MM.1S (cell line): ENCODE results near the gene ST13.

Experiments used
- DNase-seq: peaks from one replicate; pipeline ENCODE4 v3.0.0-alpha.2; 2015
- H2AFZ ChIP-seq: fragments of 300-600 bp; sonication (generic); 2 replicates; pipeline ENCODE4 v1.6.0; 2016; ENCODE audit warnings: antibody characterized with exemption, low read length
- H3F3A ChIP-seq: fragments of 300-600 bp; sonication (generic); 2 replicates; pipeline ENCODE4 v1.6.1; 2016; ENCODE audit warnings: mild to moderate bottlenecking, antibody characterized with exemption, low read length, moderate library complexity, mixed read lengths; ENCODE audit not compliant: insufficient read depth
- H3K27ac ChIP-seq: fragments of 300-600 bp; sonication (generic); 2 replicates; pipeline ENCODE4 v1.5.1; 2016; ENCODE audit warnings: mild to moderate bottlenecking, low read length
- H3K27me3 ChIP-seq: fragments of 300-600 bp; sonication (generic); replicated peaks from 2 replicates; pipeline ENCODE4 v1.6.0; 2016; ENCODE audit warnings: low read length; ENCODE audit not compliant: insufficient read depth
- H3K36me3 ChIP-seq: fragments of 300-600 bp; sonication (generic); replicated peaks from 2 replicates; pipeline ENCODE4 v1.6.1; 2016; ENCODE audit warnings: mild to moderate bottlenecking, low read length, mixed read lengths; ENCODE audit not compliant: insufficient read depth
- H3K4me1 ChIP-seq: fragments of 300-600 bp; sonication (generic); 2 replicates; pipeline ENCODE4 v1.6.1; 2016; ENCODE audit warnings: low read length, mixed read lengths
- H3K4me2 ChIP-seq: fragments of 300-600 bp; sonication (generic); 2 replicates; pipeline ENCODE4 v1.6.0; 2016; ENCODE audit warnings: low read depth, low read length
- H3K4me3 ChIP-seq: fragments of 300-600 bp; sonication (generic); 2 replicates; pipeline ENCODE4 v1.5.1; 2016; ENCODE audit warnings: low read length, mixed read lengths
- H3K79me2 ChIP-seq: fragments of 300-600 bp; sonication (generic); 2 replicates; pipeline ENCODE4 v1.6.1; 2016; ENCODE audit warnings: mixed run types, low read length, mixed read lengths
- H3K9ac ChIP-seq: fragments of 300-600 bp; sonication (generic); 2 replicates; pipeline ENCODE4 v1.6.1; 2016; ENCODE audit warnings: low read length, mixed read lengths
- H3K9me2 ChIP-seq: fragments of 300-600 bp; sonication (generic); replicated peaks from 2 replicates; pipeline ENCODE4 v1.6.1; 2016; ENCODE audit warnings: mild to moderate bottlenecking, low read length, mixed read lengths; ENCODE audit not compliant: insufficient read depth
- H3K9me3 ChIP-seq: fragments of 300-600 bp; sonication (generic); replicated peaks from 2 replicates; pipeline ENCODE4 v1.6.1; 2016; ENCODE audit warnings: mild to moderate bottlenecking, low read length, mixed read lengths; ENCODE audit not compliant: insufficient read depth
- H4K20me1 ChIP-seq: fragments of 300-600 bp; sonication (generic); 2 replicates; pipeline ENCODE4 v1.6.1; 2016; ENCODE audit warnings: mild to moderate bottlenecking, low read length, moderate library complexity, mixed read lengths; ENCODE audit not compliant: insufficient read depth
- EZH2 ChIP-seq: fragments of 300-600 bp; sonication (generic); optimal IDR thresholded peaks from 2 replicates; pipeline ENCODE3; 2017; ENCODE audit warnings: low read depth, mild to moderate bottlenecking, antibody characterized with exemption, low read length, mixed read lengths
- EZH2phosphoT487 ChIP-seq: fragments of 300-600 bp; sonication (generic); IDR thresholded peaks from 2 replicates; pipeline ENCODE4 v1.6.1; 2018; ENCODE audit warnings: antibody characterized with exemption, low read length
- TF ChIP-seq, protein P1 (sequence below): fragments of 300-600 bp; sonication (generic); IDR thresholded peaks from 2 replicates; pipeline ENCODE4 v1.5.1; 2016; ENCODE audit warnings: antibody characterized with exemption, low read length, mixed read lengths

ST13 gene

DNA sequence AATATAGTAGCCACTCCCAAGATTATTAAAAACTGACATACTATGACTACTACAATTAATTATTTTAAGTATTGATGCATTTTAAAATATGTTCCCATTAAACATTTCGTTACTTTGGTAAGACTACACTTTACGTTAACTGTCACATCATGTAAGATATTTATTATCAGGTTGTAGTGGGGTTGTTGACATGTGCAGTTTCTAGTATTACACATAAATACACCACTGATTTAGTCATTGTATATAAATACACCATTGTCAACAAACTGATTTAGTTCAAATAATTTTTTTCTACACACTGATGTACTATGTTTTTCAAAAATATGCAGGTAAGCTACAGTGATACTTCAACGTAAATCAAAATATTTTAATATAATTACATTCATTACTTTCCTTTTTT lies 11.5 kb downstream of the ST13 start:
- no peaks in the 10 kb centered on the region for H3K9me3 ChIP-seq

DNA sequence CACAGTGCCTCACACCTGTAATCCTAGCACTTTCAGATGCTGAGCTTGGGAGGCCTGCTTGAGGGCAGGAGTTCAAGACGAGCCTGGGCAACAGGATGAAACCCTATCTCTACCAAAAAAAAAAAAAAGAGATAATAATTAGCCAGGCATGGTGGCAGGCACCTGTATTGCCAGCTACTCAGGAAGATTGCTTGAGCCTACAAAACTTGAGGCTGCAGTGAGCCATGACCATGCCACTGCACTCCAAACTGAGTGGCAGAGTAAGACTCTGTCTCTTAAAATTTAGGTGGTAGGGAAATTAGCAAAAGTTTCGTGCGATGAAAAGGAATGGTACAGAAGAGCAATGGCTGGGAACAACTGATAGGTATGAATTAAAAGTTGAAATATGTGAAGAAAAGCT lies 18.0 kb downstream of the ST13 start:
- H3K4me1 ChIP-seq, result no peaks in the 10 kb centered on the region
- no peaks in the 10 kb centered on the region for H3K27me3 ChIP-seq
- H3K27ac ChIP-seq, result no peak overlapping the region
- H3K9me3 ChIP-seq, result no peaks in the 10 kb centered on the region
- no peak overlapping the region for H2AFZ ChIP-seq
- no peaks in the 10 kb centered on the region for H3K9me2 ChIP-seq
- 0 out of 2 replicates have a peak, but pooled peaks cover 3% of the 10 kb centered on the region for H3F3A ChIP-seq
- no peaks in the 10 kb centered on the region; the same call in 1 of the 2 replicates for H4K20me1 ChIP-seq
- H3K79me2 ChIP-seq, result peaks cover 56% of the 10 kb centered on the region
- H3K9ac ChIP-seq, result no peak overlapping the region
- peaks cover 9% of the 10 kb centered on the region; the same call in 1 of the 2 replicates for H3K36me3 ChIP-seq
- DNase-seq, result no peak
- H3K4me3 ChIP-seq, result no peak overlapping the region
- TF ChIP-seq EZH2, result no peak
- TF ChIP-seq, protein P1, sequence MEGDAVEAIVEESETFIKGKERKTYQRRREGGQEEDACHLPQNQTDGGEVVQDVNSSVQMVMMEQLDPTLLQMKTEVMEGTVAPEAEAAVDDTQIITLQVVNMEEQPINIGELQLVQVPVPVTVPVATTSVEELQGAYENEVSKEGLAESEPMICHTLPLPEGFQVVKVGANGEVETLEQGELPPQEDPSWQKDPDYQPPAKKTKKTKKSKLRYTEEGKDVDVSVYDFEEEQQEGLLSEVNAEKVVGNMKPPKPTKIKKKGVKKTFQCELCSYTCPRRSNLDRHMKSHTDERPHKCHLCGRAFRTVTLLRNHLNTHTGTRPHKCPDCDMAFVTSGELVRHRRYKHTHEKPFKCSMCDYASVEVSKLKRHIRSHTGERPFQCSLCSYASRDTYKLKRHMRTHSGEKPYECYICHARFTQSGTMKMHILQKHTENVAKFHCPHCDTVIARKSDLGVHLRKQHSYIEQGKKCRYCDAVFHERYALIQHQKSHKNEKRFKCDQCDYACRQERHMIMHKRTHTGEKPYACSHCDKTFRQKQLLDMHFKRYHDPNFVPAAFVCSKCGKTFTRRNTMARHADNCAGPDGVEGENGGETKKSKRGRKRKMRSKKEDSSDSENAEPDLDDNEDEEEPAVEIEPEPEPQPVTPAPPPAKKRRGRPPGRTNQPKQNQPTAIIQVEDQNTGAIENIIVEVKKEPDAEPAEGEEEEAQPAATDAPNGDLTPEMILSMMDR, result no peak
- no peak for TF ChIP-seq EZH2phosphoT487
- no peak overlapping the region for H3K4me2 ChIP-seq

More for the DNA sequence above, 11.5 kb downstream of the ST13 start:
- H3K9ac ChIP-seq, result no peak overlapping the region
- H2AFZ ChIP-seq, result no peak overlapping the region
- H3K27me3 ChIP-seq, result no peaks in the 10 kb centered on the region
- H3F3A ChIP-seq, result no peaks in the 10 kb centered on the region
- H3K36me3 ChIP-seq, result peaks cover 5% of the 10 kb centered on the region
- TF ChIP-seq EZH2phosphoT487 (no peak), EZH2 (no peak)
- TF ChIP-seq, protein P1, result no peak
- H3K9me2 ChIP-seq, result no peaks in the 10 kb centered on the region
- H3K4me3 ChIP-seq, result no peak overlapping the region
- H3K4me1 ChIP-seq, result no peaks in the 10 kb centered on the region
- no peaks in the 10 kb centered on the region; the same call in 1 of the 2 replicates for H4K20me1 ChIP-seq
- no peak overlapping the region for H3K27ac ChIP-seq
- H3K79me2 ChIP-seq, result peaks cover 65% of the 10 kb centered on the region
- DNase-seq, result no peak
- no peak overlapping the region for H3K4me2 ChIP-seq

DNA sequence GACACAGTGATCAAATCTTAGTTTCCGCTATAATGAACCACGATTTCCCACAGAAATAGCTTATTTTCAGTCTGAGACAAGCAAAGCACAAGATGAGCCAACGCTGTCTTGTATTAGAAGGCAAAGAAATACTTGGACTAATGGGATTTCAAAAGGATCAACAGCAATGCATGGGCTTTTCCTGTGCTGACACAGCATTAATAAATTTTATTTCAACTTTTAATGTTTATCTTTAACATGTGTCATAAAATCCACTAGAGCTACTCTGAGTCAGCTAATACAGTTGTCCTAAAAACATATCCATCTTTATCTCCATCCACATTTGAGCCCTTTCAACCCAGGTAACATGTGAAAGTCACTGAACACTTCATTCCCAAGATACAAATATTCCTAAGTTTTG lies 21.8 kb downstream of the ST13 start:
- Histone ChIP-seq H3K9ac (no peak overlapping the region), H3K27me3 (no peaks in the 10 kb centered on the region), H3K4me1 (no peaks in the 10 kb centered on the region), H3K4me2 (no peak overlapping the region), H3K9me3 (no peaks in the 10 kb centered on the region), H4K20me1 (no peaks in the 10 kb centered on the region), H3K36me3 (peaks cover 22% of the 10 kb centered on the region), H3K4me3 (no peak overlapping the region), H3K27ac (no peak overlapping the region), H3K79me2 (peaks cover 32% of the 10 kb centered on the region), H3K9me2 (no peaks in the 10 kb centered on the region), H2AFZ (no peak overlapping the region), H3F3A (0 out of 2 replicates have a peak, but pooled peaks cover 3% of the 10 kb centered on the region)
- DNase-seq, result no peak
- TF ChIP-seq, protein P1, result no peak
- no peak for TF ChIP-seq EZH2
- TF ChIP-seq EZH2phosphoT487, result no peak

DNA sequence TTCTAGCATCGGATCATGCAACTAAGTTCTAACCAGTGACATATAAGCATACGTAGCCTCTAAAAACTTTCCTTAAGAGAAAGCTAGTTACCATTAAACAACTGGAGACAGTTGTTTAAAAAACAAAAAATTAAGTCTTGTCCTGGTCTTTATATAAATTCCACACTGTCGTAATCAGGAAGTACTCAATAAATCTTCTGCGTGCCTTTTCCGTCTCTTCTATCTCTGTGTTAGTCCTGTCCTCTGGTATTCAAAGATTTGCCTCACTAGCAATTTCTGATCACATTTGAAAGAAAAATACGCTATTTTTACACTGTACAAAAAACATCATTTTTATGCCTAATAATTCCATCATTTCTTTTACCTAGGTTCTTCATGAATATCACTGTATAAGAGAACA lies 27.3 kb downstream of the ST13 start:
- Histone ChIP-seq H3K9me2 (no peaks in the 10 kb centered on the region), H3K36me3 (peaks cover 24% of the 10 kb centered on the region)

More for the DNA sequence above, 27.3 kb downstream of the ST13 start:
- DNase-seq, result no peak
- Histone ChIP-seq H3K4me1 (no peaks in the 10 kb centered on the region), H3K27me3 (no peaks in the 10 kb centered on the region), H3K79me2 (no peaks in the 10 kb centered on the region), H3K4me3 (no peak overlapping the region), H3K9ac (no peak overlapping the region), H4K20me1 (no peaks in the 10 kb centered on the region), H3K4me2 (no peak overlapping the region), H3F3A (no peaks in the 10 kb centered on the region), H2AFZ (no peak overlapping the region), H3K27ac (no peak overlapping the region), H3K9me3 (no peaks in the 10 kb centered on the region)
- TF ChIP-seq, protein P1, result no peak
- TF ChIP-seq EZH2, result no peak
- no peak for TF ChIP-seq EZH2phosphoT487
